CD4-positive, alpha-beta T cell treated with Interleukin-17A for 1 hour (primary cell): ENCODE measurements around the gene PRUNE1.

Source experiments
- DNase-seq: peaks from one replicate; pipeline ENCODE4 v3.0.0-alpha.2; 2020

Gene PRUNE1

GRCh38 chr1:151007853-151008243 lies 401 bp upstream of the PRUNE1 start:
- DNase-seq = no peak

GRCh38 chr1:151009206-151009587 lies 948 bp downstream of the PRUNE1 start:
- DNase-seq = no peak

- no peak for DNase-seq
Measured at GRCh38 chr1:151009674-151010345, 1.6 kb downstream of the PRUNE1 start.

DNA sequence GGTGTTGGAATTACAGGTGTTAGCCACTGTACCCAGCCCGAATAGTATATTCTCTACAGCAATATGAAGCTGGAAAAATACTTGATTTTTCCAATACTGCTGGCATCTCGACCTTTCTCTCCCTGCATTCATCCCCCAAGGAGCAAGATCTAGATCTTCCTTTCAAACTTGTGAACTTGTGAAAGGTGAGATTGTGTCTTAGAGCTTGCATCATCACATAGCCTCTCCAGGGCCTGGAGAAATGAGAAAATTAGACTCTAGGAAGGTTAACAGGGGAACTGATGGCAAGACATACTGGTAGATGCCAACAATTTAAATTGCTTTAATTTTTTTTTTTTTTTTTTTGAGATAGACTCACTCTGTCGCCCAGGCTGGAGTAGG lies 2.1 kb downstream of the PRUNE1 start:
- no peak for DNase-seq

DNA sequence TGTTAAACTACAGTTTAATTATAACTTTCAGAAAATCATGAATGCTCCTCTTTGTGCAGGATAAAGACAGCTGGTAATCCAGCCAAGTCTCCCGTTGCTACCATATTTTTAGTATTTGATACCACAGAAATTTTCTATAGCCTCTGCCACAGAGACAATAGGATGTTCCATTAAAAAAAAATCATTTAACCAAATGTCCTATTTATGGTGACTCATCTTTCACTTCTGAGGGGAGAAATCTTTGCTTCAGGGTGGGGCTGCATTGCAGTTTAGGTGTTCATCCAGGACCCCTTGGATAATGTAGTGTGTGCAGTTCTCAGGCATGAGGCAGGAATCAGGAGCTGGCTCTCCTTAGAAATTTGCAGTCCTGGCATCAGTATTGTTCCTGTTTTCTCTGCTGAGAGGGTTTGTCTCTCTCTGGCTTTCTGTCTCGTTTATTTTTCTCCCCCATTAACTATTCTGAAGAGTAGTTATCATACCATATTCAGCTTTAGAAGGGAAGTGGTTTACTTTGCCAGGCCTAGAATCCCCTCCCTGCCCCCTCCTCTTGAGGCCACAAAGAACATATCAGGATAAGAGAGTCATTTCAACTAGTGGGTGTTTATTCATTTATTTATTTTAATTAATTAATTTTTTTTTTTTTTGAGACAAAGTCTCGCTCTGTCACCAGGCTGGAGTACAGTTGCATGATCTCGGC lies 3.1 kb downstream of the PRUNE1 start:
- no peak for DNase-seq

DNA sequence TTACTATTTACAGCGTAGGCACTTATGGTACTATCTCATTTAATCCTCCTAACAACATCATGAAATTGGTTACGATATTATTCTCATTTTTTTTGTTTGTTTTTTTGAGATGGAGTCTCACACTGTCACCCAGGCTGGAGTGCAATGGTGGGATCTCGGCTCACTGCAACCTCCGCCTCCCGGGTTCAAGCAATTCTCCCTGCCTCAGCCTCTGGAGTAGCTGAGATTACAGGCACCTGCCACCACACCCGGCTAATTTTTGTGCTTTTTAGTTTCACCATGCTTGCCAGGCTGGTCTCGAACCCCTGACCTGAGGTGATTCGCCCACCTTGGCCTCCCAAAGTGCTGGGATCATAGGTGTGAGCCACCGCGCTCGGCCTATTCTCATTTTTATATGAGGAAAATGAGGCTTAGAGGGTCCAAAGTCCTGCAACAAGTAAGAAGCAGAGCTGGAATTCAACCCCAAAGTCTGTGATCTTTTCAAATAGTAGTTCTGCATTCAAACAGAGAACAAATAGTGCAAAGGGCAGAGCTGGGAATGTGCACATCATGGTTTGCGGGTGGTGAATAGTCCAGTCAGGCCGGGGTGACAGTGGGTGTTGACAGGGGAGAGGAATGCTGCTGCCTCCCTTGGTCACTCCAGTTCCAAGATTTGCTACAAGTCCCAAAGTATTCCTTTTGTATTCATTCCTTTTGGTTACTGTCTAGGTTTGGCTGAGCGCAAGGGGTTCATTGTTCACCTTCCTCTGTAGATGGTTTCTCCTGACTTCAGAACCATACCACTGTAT lies 4.6 kb downstream of the PRUNE1 start:
- DNase-seq = no peak

- no peak for DNase-seq
Measured at GRCh38 chr1:151013518-151013917, 5.3 kb downstream of the PRUNE1 start.

- peak; percentile 91 for DNase-seq
Measured at GRCh38 chr1:151024540-151025146, 16.4 kb downstream of the PRUNE1 start.

DNA sequence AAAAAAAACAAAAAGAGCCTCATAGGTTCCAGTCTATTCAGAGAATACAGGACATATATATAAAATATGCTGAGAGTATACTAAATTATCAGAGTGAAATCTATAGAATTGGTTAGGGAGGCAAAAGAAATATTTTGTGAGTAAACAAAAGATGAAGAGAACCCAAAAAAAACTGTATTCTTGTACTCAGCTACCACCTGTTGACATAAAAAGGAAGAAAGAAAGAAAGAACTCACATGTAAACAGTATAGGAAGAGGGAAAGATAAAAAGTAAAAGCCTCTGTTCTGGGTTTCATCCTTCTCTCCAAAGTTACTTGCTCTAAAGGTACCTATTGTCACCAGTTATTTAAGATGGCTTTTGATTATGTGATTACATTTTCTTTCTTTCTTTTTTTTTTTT lies 18.2 kb downstream of the PRUNE1 start:
- no peak for DNase-seq

- DNase-seq = no peak
Measured at GRCh38 chr1:151032164-151032563, 23.9 kb downstream of the PRUNE1 start.

DNA sequence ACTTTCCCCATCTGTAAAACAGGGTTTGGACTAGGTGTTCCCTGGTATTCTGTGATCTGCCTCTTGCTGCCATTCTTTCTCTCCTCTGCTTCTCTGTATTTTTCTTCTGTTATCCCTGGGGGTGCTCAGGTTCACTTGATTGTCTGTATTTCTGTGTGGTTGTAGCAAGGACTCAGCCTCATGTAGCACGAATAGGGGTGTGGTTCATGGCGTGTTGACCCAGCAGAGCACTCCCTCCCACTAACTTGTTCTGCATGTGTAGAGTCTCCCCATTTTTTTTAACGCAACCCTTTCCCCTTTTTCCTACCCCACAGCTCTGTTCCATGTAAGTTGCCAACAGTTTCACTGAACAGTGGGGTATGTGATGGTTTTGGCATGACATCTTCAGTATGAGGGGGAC lies 26.9 kb downstream of the PRUNE1 start:
- DNase-seq = no peak

DNA sequence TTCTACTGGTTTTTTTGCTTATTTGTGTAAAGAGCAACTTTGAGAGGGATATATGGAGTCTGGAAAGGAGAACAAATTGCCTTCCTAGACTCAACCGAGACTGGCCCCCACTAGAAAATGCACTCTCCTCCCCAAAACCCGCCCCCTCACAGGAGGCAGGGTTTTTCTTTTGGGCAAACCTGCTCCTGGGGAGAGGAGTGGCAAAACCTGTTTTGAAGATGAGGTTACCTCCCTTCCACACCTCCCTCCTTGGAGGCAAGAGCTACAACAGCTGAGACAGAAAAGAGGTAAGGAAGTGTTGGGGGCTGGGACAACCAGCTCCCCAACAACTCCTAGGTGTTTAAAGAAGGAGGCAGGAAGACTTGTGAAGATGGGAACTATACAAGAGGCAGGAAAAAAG lies 28.1 kb downstream of the PRUNE1 start, which contains the start of gene BNIPL:
Gene BNIPL, plus strand, starts transcription at position 231 of the 400 bp plus-strand sequence. Its CDS starts 140 bp downstream, at position 371.
- DNase-seq = no peak

- DNase-seq = no peak
Measured at GRCh38 chr1:151037032-151037431, 28.8 kb downstream of the PRUNE1 start.

DNA sequence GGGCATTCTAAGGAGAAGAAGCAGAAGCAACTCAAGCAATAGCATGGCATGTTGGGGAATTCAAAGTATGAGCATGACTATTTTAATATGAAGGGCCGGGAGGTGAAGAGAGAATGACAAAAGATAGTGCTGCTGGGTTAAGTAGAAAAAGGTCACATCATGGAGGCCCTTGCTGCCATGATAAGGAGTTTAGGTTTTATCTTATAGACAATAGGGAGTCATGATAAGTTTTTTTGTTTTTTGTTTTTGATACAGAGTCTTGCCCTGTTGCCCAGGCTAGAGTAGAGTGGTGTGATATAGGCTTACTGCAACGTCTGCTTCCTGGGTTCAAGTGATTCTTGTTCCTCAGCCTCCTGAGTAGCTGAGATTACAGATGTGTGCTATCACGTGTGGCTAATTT lies 31.3 kb downstream of the PRUNE1 start:
- no peak for DNase-seq

DNA sequence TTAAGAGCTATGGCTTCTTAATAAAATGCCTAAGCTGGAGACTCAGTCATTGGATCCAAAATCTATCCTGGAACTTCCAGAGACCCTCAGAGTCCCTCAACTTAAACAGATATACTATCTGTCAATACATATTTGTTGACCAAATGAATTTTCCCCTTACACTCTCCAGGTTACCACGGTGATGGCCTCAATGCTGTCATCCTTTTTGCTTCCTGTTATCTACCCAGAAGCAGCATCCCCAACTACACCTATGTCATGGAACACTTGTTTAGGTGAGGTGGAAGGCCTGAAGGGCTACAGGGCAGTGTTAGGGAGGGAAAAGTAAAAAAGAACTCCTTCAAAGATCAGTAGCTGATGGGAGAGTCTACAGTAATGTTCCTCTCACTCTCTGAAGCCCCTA lies 34.9 kb downstream of the PRUNE1 start:
- DNase-seq = peak; percentile 39

DNA sequence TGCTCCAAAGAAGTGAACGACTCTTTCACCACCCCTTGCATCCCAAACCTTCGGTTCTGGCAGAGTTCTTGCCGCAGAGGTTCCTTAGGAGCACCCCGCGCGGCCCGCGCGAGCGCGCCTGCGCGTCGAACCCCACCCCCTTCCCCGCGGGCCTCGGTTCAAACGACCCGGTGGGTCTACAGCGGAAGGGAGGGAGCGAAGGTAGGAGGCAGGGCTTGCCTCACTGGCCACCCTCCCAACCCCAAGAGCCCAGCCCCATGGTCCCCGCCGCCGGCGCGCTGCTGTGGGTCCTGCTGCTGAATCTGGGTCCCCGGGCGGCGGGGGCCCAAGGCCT lies 39.3 kb downstream of the PRUNE1 start, which contains the start of gene C1orf56:
Gene C1orf56, plus strand, starts transcription at position 161 of the 334 bp plus-strand sequence. Its CDS starts 97 bp downstream, at position 258.
- DNase-seq = peak; percentile 69

DNA sequence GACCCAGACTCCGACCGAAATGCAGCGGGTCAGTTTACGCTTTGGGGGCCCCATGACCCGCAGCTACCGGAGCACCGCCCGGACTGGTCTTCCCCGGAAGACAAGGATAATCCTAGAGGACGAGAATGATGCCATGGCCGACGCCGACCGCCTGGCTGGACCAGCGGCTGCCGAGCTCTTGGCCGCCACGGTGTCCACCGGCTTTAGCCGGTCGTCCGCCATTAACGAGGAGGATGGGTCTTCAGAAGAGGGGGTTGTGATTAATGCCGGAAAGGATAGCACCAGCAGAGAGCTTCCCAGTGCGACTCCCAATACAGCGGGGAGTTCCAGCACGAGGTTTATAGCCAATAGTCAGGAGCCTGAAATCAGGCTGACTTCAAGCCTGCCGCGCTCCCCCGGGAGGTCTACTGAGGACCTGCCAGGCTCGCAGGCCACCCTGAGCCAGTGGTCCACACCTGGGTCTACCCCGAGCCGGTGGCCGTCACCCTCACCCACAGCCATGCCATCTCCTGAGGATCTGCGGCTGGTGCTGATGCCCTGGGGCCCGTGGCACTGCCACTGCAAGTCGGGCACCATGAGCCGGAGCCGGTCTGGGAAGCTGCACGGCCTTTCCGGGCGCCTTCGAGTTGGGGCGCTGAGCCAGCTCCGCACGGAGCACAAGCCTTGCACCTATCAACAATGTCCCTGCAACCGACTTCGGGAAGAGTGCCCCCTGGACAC lies 39.8 kb downstream of the PRUNE1 start:
- DNase-seq = peak; percentile 75

DNA sequence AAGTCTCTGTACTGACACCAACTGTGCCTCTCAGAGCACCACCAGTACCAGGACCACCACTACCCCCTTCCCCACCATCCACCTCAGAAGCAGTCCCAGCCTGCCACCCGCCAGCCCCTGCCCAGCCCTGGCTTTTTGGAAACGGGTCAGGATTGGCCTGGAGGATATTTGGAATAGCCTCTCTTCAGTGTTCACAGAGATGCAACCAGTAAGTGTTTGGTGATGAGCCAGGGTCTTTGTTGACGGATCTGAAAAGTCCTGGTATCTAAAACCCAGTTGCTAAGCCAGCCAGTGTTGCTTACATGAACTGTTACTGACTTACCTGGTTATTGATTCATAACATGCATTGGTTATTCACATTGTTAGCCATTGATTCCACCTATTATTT lies 40.4 kb downstream of the PRUNE1 start:
- no peak for DNase-seq

- DNase-seq = peak; percentile 38
Measured at GRCh38 chr1:151049458-151049857, 41.2 kb downstream of the PRUNE1 start.

- peak; percentile 37 for DNase-seq
Measured at GRCh38 chr1:151050051-151050688, 41.9 kb downstream of the PRUNE1 start.

- no peak for DNase-seq
Measured at GRCh38 chr1:151051356-151052009, 43.2 kb downstream of the PRUNE1 start.
